Stimulated activated effector memory CD8-positive, alpha-beta T cell treated with anti-CD3 and anti-CD28 coated beads, Interleukin-12 subunit alpha, Interleukin-12 subunit beta, amount 100 ng/mL, for 72 hours (primary cell): ENCODE results near the gene BORCS5.
A peak's percentile ranks its signal among the peaks of the same experiment; 100 is the strongest.
"Not testable (repeated sequence)": the region's sequence is repeated elsewhere in the genome, so short reads cannot be mapped to it uniquely, and the experiment has no call there.

Source experiments
- ATAC-seq: fragments of 150-1000 bp; cut with Tn5 transposase; 2 replicates; pipeline ENCODE4 v1.10.0; 2021
- DNase-seq, 2 donors: peaks; one replicate each; pipeline ENCODE4 v3.0.0; 2021 to 2022; ENCODE audit warnings: low spot score in 2 of 2
- H3K27ac Mint-ChIP-seq: one replicate; pipeline ENCODE4 v1.8.0; 2022; ENCODE audit warnings: mild to moderate bottlenecking, mixed read lengths
- H3K36me3 Mint-ChIP-seq: one replicate; pipeline ENCODE4 v1.8.0; 2022; ENCODE audit warnings: mild to moderate bottlenecking, mixed read lengths
- H3K4me1 Mint-ChIP-seq: one replicate; pipeline ENCODE4 v1.8.0; 2022; ENCODE audit warnings: mixed read lengths
- H3K4me3 Mint-ChIP-seq: one replicate; pipeline ENCODE4 v1.8.0; 2022; ENCODE audit warnings: mild to moderate bottlenecking, mixed read lengths
- H3K9me3 Mint-ChIP-seq: one replicate; pipeline ENCODE4 v1.8.0; 2022; ENCODE audit warnings: mixed read lengths

BORCS5 gene

DNA sequence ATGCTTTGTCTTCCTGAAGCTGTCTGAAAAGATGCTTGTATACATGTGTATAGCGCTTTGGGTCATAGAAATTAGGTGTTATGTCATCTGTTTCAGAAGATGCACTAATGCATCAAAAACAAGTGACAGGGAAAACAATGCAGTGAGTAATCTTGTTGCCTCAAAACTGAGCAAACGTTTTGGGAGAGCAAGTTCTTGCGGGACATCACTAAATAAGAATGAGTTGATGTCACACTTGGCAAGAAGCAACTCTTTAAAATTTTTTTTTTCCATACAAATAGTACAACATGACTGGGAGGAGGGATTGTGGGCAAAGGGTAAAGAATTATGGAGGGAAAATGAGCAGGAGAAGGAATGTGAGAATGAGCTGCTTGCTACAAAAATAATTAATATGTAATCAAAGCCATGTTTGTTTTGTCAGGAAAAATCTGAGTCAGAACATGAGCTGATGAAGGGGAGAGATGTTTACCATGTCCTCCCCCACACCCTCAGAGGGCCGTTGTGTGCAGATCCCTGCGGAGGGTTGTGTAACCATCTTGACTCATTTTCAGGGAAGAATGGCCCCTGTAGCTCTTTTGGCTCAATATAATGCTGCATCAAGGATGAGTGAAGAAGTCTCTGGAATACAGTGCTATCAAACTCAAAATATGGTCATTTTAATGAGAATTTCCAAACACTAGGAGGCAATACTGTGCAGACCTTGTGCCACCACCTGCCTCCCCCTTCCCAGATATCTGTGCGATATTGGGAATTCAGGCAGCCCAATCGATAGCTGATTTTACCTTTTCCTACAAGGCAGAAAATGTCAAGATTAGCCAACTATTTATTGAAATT is 41.4 kb downstream of the BORCS5 start:
- H3K27ac Mint-ChIP-seq: peak overlapping the region; percentile 35

GRCh38 chr12:12399161-12399560 is 42.3 kb downstream of the BORCS5 start:
- DNase-seq: no peak
- Mint-ChIP-seq H3K4me1 (peaks cover 47% of the 10 kb centered on the region), H3K27ac (no peak overlapping the region), H3K4me3 (no peak overlapping the region), H3K9me3 (no peaks in the 10 kb centered on the region), H3K36me3 (no peaks in the 10 kb centered on the region)
- no peak for ATAC-seq

More for the DNA sequence above, 41.4 kb downstream of the BORCS5 start:
- Mint-ChIP-seq H3K36me3 (no peaks in the 10 kb centered on the region), H3K9me3 (no peaks in the 10 kb centered on the region), H3K4me3 (no peak overlapping the region), H3K4me1 (peaks cover 47% of the 10 kb centered on the region)
- ATAC-seq: no peak
- DNase-seq: no peak

DNA sequence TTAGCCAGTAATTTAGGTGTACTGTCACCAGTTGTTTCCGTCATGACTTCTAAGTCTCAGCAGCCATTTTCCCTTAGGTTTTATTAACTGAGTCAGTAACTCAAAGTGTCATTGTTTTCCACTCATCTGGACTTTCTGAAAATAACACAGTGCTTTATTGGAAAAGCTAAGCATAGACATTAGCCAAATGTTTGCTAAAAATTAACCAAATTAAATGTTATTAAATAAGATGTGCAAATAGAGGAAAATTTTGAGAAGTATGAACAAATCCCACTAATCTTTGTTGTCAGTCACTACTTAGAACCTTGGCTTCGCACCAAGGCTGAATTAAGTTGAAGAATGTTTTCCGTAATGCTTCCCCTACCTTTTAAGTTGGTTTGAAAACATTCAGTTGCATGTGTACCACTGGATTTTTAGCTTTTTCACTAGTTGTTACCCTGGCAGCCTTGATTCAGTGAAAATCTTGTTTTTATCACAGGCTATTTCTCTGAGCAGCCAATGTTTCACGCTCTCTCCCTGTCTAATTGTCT is 43.0 kb downstream of the BORCS5 start:
- Mint-ChIP-seq H3K9me3 (no peaks in the 10 kb centered on the region), H3K4me3 (no peak overlapping the region), H3K4me1 (peaks cover 44% of the 10 kb centered on the region), H3K36me3 (no peaks in the 10 kb centered on the region), H3K27ac (peak overlapping the region; percentile 20)
- DNase-seq: no peak
- ATAC-seq: no peak

DNA sequence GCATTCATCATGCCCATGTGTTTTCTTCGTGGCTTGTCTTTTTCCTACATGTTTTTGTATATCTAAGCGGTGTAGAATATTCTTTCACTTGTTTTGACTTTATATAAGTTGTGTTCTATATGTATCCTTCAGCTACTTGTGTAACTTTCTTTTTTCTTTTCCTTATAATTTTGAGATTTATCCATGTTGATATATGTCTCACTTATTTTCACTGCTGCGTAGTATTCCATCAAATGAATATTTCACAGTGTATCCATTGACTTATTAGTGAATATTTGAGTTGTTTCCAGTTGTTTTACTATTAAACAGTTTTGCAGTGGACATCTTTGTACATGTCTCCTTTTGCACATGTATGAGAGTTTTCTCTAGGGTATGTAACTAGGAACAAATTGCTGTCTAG is 43.9 kb downstream of the BORCS5 start:
- no peak for ATAC-seq
- Mint-ChIP-seq H3K4me1 (peaks cover 36% of the 10 kb centered on the region), H3K27ac (no peak overlapping the region), H3K36me3 (no peaks in the 10 kb centered on the region), H3K4me3 (no peak overlapping the region), H3K9me3 (no peaks in the 10 kb centered on the region)
- no peak for DNase-seq

- DNase-seq (no peak), ATAC-seq (no peak)
- no peaks in the 10 kb centered on the region for H3K9me3 Mint-ChIP-seq
- no peaks in the 10 kb centered on the region for H3K36me3 Mint-ChIP-seq
- H3K4me3 Mint-ChIP-seq: no peak overlapping the region
- peaks cover 24% of the 10 kb centered on the region for H3K4me1 Mint-ChIP-seq
- peak overlapping the region; percentile 9 for H3K27ac Mint-ChIP-seq
Measured at GRCh38 chr12:12403264-12404248, 46.7 kb downstream of the BORCS5 start.

DNA sequence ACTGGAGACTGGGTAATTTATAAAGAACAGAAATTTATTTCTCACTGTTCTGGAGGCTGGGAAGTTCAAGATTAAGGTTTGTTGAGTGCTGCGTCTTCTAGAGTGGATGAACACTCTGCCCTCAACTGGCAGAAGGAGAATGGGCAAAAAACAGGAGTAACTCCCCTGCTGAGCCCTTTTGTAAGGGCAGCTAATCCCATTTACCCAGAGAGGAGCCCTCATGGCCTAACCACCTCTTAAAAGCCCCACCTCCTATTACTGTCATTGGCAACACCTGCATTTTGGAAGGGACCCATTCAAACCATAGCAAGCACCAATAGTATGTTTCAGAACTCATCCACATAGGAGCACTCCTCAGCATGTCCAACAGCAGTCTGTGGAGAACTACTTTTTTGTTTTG is 47.4 kb downstream of the BORCS5 start:
- Mint-ChIP-seq H3K4me3 (no peak overlapping the region), H3K36me3 (no peaks in the 10 kb centered on the region), H3K4me1 (peaks cover 24% of the 10 kb centered on the region), H3K27ac (peak overlapping the region; percentile 9), H3K9me3 (no peaks in the 10 kb centered on the region)
- DNase-seq: no peak
- no peak for ATAC-seq

DNA sequence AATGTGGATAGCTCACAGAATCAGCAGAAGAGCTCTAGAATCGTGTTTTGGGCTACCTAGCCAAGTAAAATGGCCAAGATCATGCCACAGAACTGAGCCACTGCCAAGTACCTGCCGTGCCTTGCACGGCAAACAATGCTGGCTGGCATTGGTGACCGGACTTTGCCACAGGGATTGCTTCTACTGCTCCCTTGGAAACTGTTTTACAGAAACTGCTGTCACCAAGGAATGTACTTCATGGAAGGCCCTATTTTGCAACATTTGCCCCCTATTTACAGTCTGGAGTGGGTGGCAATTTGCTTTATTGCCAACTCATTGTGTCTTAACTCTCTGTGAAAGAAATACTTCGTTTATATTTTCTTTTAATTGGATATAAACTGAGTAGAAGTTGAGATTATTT is 49.0 kb downstream of the BORCS5 start:
- no peak overlapping the region for H3K27ac Mint-ChIP-seq
- ATAC-seq (no peak), DNase-seq (no peak)
- H3K9me3 Mint-ChIP-seq: no peaks in the 10 kb centered on the region
- H3K4me3 Mint-ChIP-seq: no peak overlapping the region
- H3K4me1 Mint-ChIP-seq: peaks cover 16% of the 10 kb centered on the region
- no peaks in the 10 kb centered on the region for H3K36me3 Mint-ChIP-seq

DNA sequence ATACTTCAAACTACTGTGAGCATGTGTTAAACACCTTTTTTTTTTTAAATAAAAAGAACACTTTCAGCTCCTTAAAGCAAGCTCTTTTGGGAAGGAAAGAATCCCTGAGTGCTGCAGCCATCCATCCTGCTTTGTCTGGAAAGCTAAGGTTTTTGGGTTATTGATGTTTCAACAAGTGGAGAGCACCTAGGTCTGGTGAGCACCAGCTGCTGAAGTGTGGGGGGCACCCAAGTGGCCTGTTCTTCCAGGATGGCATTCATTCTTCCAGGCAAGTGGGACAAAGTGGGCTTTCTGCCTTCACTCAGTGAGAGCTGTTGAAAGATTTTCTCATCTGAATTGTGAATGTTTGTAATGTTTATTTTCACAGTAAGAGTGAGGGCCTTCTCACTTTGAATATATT is 49.9 kb downstream of the BORCS5 start:
- H3K9me3 Mint-ChIP-seq: no peaks in the 10 kb centered on the region
- H3K36me3 Mint-ChIP-seq: no peaks in the 10 kb centered on the region
- H3K4me3 Mint-ChIP-seq: no peak overlapping the region
- H3K27ac Mint-ChIP-seq: peak overlapping the region; percentile 30
- DNase-seq: no peak
- H3K4me1 Mint-ChIP-seq: peaks cover 21% of the 10 kb centered on the region
- ATAC-seq: no peak

DNA sequence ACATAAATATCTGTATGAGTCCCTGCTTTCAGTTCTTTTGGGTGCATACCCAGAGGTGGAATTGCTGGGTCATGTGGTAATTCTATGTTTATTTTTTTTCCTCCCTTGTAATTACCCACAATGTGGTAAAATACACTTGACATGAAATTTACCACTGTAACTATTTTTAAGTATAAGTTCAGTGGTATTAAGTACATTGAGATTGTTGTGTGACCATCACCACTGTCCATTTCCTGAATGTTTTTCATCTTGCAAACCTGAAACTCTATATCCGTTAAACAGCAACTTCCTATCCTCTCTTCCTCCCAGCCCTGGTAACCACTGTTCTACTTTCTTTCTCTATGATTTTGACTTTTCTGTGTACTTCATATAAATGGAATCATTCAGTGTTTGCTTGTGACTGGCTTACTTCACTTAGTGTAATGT is 51.4 kb downstream of the BORCS5 start:
- ATAC-seq: peak; percentile 87
- DNase-seq: no peak

DNA sequence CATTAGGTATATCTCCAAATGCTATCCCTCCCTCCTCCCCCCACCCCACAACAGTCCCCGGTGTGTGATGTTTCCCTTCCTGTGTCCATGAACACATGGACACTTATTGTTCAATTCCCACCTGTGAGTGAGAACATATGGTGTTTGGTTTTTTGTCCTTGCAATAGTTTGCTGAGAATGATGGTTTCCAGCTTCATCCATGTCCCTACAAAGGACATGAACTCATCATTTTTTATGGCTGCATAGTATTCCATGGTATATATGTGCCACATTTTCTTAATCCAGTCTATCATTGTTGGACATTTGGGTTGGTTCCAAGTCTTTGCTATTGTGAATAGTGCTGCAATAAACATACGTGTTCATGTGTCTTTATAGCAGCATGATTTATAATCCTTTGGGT is 52.5 kb downstream of the BORCS5 start:
- DNase-seq, H3K9me3 Mint-ChIP-seq, ATAC-seq: not testable (repeated sequence)

More for the DNA sequence above, 51.4 kb downstream of the BORCS5 start:
- Mint-ChIP-seq H3K4me3 (no peak overlapping the region), H3K4me1 (peaks cover 21% of the 10 kb centered on the region), H3K27ac (peak overlapping the region; percentile 0), H3K9me3 (no peaks in the 10 kb centered on the region), H3K36me3 (no peaks in the 10 kb centered on the region)

DNA sequence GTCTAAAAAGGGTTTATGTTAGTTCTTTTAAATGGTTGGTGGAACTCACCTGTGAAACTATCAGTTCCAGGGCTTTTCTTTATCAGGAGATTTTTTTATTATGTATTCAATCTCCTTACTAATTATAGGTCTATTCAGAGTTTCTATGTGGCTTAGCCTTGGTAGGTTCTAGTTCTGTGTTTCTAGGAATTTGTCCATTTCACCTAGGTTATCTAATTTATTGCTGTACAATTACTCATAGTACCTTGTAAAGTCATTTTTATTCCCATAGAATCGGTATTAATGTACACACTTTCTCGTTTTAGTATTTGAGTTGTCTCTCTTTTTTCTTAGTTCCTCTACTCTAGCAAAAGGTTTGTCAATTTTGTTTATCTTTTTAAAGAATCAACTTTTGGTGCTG is 59.0 kb downstream of the BORCS5 start:
- Mint-ChIP-seq H3K27ac (peak overlapping the region; percentile 57), H3K4me3 (no peak overlapping the region), H3K36me3 (peaks cover 6% of the 10 kb centered on the region), H3K4me1 (peaks cover 25% of the 10 kb centered on the region), H3K9me3 (no peaks in the 10 kb centered on the region)
- DNase-seq: no peak
- peak; percentile 71 for ATAC-seq

More for the DNA sequence above, 52.5 kb downstream of the BORCS5 start:
- not testable (repeated sequence) for H3K27ac Mint-ChIP-seq, H3K36me3 Mint-ChIP-seq, H3K4me3 Mint-ChIP-seq
- H3K4me1 Mint-ChIP-seq: peaks cover 21% of the 10 kb centered on the region

GRCh38 chr12:12419165-12419564 is 62.3 kb downstream of the BORCS5 start:
- H3K27ac Mint-ChIP-seq, H3K36me3 Mint-ChIP-seq: not testable (repeated sequence)

DNA sequence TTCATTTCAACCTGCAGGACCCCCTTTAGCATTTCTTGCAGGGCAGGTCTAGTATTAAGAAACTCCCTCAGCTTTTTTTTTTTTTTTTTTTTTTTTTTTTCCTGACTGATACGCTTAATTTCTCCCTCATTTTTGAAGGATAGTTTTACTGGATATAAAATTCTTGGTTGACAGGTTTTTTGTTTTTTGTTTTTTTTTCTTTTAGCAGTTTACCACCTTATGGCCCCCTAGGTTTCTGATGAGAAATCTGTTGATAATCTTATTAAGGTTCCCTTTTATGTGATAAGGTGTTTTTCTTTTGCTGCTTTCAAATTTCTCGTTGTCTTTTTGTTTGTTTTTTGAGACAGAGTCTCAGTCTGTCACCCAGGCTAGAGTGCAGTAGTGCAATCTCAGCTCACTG is 66.5 kb downstream of the BORCS5 start:
- Mint-ChIP-seq H3K27ac (peak overlapping the region; percentile 13), H3K9me3 (peaks cover 5% of the 10 kb centered on the region), H3K36me3 (no peaks in the 10 kb centered on the region), H3K4me3 (no peak overlapping the region), H3K4me1 (peaks cover 45% of the 10 kb centered on the region)
- DNase-seq (no peak), ATAC-seq (no peak)

More at GRCh38 chr12:12419165-12419564, 62.3 kb downstream of the BORCS5 start:
- peaks cover 37% of the 10 kb centered on the region for H3K4me1 Mint-ChIP-seq
- not testable (repeated sequence) for DNase-seq, H3K4me3 Mint-ChIP-seq, H3K9me3 Mint-ChIP-seq, ATAC-seq

DNA sequence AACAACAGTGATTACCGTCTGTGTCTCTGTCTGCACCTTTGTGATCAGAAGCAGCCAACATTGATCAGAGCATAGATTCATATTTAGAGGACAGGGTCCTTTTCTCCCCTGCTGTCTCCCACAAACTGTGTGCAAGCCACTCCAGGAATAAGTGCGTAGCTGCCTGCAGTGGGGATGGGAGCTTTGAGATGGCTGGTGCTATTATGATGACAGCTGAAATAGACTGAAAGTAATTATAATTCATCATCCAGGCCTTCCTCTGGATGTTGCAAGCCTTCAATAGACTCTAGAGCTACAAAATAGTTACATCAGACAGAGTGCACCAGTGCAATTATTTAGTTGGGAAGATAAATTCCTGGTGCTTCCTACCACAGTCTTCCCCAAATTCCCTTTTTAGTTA is 68.1 kb downstream of the BORCS5 start:
- Mint-ChIP-seq H3K9me3 (peaks cover 5% of the 10 kb centered on the region), H3K4me3 (no peak overlapping the region), H3K4me1 (peaks cover 61% of the 10 kb centered on the region), H3K36me3 (no peaks in the 10 kb centered on the region), H3K27ac (peak overlapping the region; percentile 13)
- DNase-seq: no peak
- ATAC-seq: no peak

DNA sequence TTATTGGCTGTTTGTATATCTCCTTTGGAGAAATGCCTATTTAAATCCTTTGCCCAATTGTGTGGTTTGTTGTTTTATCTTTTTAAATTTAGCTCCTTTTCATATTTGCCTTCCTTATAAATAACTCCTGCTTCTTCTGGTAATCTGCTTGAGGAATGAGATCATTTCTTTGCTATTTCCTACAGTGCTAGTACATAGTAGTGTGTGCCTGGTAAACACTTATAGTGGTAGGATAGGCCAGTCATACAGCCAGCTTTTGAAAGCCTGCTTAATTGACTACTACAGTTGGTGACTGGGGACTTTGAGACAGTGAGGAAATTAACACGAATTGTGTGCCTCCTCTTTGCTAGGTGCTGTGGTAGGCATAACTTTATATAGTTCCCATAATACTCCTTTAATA is 68.7 kb downstream of the BORCS5 start:
- peaks cover 67% of the 10 kb centered on the region for H3K4me1 Mint-ChIP-seq
- H3K27ac Mint-ChIP-seq: no peak overlapping the region
- DNase-seq (no peak), ATAC-seq (peak; percentile 80)
- H3K9me3 Mint-ChIP-seq: peaks cover 5% of the 10 kb centered on the region
- no peaks in the 10 kb centered on the region for H3K36me3 Mint-ChIP-seq
- no peak overlapping the region for H3K4me3 Mint-ChIP-seq
